Hematopoietic multipotent progenitor cell treated with erythropoietin and hydrocortisone succinate and interleukin-3 and kit ligand, for 8 days (in vitro differentiated cells): ENCODE data around the gene EPHB2.

ENCODE experiments used
- DNase-seq: peaks from one replicate; pipeline ENCODE4 v3.0.0-alpha.2; 2015

The EPHB2 gene

DNA sequence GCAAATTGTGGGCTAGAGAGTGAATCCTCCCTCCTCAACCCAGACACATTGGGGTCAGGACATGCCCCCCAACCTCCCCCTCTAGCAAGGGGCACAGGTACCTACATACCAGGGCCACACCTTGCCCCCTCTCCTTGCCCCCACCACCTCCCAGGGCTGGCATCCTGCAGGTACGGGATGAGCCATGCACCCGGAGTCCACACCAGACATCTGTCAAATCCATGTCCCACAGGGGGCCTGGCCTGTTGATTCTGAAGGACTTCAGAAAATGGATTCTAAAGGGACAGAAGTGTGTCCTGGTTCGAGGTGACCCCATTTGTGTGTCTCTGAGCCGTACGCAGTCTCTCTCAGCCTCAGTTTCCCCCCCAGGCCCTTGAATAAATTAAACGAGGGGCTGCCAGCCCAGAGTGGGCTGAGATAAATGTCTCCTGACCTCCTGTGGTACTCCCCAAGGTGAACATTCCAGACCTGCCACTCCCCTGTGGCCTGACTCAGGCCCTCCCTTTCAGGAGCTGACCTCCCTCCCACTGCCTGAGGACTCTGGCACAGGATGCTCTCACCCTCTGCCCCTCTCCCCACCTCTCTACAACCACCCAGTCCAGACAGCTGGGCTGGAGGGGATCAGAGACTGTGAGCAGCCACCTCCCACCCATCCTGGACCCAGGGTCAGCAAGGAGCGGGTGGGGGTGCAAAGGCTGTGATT, 94.5 kb downstream of the EPHB2 start:
- DNase-seq, result no peak

DNA sequence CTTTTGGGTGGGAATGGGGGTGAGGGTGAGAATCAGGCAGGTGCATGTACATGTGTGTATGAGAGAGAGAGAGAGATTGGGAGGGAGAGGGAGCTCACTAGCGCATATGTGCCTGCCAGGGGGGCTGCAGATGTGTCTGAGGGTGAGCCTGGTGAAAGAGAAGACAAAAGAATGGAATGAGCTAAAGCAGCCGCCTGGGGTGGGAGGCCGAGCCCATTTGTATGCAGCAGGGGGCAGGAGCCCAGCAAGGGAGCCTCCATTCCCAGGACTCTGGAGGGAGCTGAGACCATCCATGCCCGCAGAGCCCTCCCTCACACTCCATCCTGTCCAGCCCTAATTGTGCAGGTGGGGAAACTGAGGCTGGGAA, 95.0 kb downstream of the EPHB2 start:
- no peak for DNase-seq

DNA sequence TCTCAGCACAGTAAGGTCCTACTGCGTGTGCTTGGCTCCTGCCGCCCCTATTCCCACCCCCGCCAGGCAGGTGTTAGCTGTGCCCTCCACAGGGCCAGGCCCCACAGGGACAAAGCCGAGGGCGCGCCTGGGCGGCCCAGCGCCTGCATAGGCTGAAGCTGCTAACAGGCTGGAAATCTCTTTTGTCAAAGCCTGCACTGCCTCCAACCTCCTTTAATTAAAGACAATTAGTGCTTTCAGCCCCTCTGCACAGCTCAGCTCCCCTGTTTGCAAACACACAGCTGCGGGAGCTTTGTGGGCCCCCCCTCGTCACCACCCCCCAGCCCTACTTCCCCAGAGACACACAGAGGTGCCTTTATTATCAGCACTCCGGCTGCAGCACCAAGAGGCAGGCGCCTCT, 95.9 kb downstream of the EPHB2 start:
- DNase-seq, result no peak

GRCh38 chr1:22807340-22807739, 96.7 kb downstream of the EPHB2 start:
- DNase-seq, result no peak

- DNase-seq, result no peak
Measured at GRCh38 chr1:22808186-22808675, 97.6 kb downstream of the EPHB2 start.

GRCh38 chr1:22808676-22809483, 98.2 kb downstream of the EPHB2 start:
- no peak for DNase-seq

DNA sequence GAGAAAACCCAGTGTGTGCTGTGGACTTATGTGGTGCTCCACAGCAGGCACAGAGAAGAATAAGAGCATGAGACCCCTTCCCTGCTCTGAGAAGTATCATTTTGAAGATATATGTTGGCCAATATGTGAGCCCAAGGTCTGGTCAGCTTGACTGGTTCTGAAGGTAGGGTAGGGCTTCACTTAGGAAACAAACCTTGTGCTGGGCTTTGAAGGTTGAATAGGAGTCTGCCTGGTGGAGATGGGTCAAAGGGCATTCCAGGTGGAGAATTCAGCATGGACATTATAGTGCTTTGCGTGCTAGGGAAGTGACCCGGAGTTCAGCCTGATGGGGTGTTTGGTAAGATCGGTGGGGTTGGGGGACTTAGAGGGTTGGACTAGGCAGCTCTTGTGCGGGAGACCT, 99.1 kb downstream of the EPHB2 start:
- DNase-seq, result no peak

DNA sequence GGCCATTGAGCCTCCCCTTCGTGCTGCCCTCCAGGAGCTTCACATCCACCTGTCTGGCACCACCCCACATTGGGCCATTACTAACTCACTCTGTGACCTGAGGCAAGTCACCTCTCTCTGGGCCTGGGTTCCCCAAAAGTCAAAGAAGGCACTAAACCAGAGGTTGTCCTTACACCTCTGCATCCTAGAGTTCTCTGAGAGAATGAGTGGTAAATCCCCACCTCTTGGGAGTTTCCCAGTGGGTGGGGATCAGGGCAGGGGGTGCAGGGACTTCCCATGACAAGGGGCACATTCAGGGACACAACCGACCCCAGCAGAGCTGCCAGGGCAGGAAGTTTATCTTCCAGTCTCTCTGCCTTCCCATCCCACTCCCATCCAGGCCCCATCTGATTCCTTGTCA, 99.7 kb downstream of the EPHB2 start:
- no peak for DNase-seq

DNA sequence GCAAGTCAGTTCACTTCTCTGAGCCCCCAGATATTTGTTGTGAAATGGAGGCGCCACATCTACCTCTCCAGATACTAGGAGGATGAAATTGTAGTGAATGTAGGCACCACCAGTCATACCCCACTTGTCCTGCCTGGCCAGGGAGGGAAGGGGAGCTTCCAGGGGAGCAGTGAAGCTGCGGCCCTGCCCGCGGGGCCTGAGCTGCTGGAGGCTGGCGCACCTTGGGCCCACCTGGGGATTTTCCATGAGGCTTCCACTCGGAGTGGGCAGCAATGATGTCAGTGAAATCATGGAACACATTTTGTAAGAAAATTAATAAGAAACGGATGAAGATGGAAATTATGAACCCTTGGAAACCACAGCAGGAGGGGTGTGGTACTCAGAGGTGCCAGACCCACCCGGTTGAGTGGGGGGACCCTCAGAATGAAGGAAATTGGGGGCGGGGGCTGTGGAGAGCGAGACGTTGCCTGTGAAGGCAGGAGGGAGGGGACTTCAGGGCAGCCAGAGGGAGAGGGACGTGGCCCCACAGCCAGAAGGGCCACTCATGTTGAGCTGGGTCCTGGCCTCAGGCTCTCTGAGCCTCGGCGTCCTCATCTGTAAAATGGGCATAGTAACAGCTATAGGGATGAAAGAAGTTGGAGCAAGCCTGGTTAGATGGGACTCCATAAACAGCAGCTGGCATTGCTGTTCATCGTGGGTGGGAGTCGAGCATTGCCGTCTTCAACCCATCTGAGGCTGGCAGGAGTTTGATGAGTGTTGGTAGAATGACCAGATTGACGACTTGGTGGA, 101.6 kb downstream of the EPHB2 start:
- DNase-seq, result no peak

DNA sequence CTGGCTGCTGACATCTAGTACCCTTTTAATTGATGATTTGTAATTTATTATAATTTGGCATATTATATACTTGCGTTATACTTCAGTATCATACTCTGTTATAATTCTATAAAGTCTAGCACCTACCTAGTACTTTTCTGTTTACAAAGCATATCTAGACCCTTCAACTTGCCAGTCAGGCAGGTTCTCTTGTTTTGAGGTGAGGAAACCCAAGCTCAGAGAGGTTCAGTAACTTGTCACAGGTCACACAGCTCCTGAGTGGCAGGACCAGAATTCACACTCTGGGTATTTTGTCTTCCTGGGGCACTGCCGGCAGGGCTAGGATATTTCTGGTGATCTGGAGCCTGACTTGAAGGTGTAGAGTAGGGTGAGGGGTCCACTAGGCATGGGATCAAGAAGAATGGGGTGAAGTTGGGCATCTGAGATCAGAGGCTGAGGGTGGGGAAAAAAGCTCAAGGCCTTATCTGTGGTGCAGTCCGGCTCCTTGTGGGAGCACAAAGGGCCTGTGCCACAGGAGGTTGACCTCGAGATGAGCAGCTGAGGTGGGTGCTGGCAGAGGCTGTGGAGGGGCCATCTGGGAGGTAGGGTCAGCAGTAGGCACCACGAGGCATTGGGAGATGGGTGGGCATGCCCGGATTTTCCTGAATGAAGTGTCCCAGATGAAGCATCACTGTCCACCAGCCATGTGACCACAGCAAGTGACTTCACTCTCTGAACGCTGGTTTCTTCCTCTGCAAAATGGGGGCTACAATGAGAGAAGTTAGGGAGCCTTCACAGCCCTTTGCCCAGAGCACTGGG, 102.6 kb downstream of the EPHB2 start:
- DNase-seq, result no peak

DNA sequence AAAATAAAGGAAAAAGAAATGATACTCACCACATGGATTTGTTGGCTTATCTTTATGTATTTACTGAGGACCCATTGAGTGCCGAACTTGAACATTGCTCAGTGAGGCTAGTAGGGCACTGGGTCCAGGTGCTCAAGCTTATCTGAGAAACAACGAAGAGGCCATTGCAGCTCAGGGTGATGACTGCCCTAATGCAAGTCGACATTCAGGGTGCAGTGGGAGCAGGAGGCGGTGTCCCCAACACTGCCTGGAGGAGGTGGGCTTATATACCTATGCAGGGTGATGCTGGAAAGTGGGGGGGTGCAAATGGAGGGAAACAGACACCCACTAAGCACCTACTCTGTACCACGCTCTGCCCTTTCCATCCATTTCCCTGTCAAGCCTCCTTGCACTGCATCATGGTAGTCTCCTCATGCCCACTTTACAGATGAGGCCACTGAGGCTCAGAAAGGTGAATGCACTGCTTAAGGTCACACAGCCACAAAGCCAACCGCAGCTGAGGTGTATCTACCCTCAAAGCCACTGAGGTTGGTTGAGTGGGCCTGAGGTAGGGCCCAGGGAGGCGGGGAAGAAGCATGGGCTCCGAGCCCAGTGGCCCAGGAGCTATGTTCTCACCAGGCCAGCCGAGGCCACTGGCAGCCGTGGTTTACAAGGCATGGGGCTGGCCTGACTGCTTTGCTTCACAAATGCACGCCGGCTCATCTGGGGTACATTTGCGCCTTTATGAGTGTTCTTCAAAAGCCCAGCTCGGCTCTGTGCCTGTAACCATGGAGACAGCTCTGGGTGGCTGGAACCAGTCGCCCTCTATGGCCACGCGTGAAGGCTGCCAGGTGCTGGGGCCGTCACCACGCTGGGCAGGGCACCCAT, 103.8 kb downstream of the EPHB2 start:
- DNase-seq, result no peak

DNA sequence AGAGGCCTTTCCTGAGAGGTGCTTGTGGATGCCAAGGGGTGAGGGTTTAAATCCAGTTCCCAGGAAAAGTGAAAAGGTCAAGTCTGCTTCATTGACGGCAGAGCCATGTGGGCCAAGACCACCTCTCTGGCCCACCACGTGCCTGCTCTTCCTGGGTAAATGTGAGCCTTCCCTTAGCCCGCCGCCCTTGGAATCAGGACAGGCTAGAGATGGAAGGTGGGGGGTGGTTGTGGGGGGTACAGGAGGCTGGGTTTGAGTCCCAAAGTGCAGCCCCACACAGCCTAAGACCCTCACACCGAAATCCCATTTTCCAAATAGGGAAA, 104.4 kb downstream of the EPHB2 start:
- DNase-seq, result no peak

DNA sequence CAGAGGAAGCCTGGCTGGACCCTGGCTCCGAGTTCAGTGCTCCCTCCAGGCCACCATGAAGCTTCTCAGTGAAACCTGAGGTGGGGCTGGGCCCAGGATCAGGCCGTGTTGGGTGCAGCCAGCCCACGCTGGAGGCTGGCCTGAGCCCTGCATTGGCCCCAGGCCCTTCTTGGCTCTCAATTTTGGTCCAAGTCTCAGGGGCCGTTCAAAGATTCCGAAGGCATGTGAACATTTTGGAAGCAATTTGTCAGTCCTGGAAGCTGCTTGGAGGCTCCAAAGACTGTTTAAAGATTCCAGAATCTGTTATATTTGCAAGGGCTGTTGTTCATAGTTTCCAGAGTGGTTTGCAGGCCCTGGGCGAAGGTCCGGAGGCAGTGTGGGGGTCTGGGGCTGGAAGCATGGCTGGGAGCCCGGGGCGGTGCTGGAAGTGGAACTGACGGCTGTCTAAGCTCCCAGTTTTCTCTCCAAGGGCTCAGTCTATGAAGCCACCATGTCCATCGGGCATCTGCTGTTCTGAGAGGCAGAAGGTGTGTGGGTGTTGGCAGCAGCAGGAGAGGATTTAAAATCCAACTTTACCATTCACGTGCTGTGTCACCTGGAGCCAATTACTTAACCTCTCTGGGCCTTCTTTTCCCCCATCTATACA, 104.9 kb downstream of the EPHB2 start:
- DNase-seq, result no peak

GRCh38 chr1:22816067-22816775, 105.6 kb downstream of the EPHB2 start:
- DNase-seq, result no peak

GRCh38 chr1:22816803-22817202, 106.2 kb downstream of the EPHB2 start:
- DNase-seq, result no peak

DNA sequence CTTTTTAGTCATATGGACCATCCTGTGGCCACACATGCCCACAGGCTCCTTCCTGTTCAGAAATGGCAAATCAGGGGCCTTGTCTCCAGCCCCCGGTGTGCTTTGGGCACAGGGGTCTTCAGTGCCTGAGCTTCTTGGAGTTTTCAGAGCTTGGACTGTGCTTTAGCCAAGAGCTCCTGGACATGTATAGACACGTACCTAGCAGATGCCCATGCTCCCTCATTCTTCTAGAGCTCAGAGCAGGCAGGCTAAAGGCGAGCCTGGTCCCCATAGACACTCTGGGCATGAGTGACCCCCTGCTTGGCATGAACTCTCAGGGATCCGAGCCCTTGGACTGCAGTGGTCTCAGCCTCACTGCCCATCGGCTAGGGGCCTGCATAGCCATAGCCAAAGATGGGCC, 106.8 kb downstream of the EPHB2 start:
- DNase-seq, result no peak

GRCh38 chr1:22818061-22818770, 107.6 kb downstream of the EPHB2 start:
- DNase-seq, result no peak

DNA sequence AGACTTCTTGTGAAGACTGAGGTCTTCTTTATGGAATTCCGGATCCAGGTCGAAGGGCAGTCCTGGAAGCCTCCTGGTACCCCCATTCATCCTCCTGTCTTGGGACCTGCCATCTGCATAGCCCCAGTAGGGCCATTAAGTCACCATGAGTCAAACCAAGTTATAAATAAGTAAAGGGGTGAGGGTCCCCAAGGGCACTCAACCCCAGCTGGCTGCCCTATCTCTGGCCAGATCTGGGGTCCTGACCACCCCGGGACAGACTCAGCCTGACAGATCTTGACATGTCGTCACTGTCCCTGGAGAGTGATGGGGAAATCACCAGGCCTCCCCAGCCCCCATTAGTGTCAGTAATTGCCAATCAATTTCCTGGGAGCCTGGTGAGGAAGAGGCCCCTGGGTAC, 108.7 kb downstream of the EPHB2 start:
- DNase-seq, result no peak

GRCh38 chr1:22821027-22821426, 110.4 kb downstream of the EPHB2 start:
- no peak for DNase-seq

DNA sequence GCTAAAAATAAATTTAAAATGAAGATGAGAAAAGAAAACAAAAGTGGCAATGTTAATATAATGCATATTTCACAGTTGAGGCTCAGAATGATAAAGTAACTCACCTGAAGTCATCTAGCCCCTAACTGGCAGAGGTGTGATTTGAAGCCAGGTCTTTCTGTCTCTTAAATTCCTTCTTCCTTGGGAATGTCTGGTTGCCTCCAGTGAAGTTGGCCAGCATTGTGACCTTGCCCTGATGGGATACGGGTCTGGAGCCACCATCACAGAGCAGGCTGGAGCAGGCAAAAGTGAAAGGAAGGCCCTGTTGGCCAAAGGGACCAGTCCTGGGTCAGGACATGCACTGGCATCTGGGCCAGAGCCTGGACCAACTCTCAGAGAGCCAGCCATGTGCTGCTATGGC, 111.7 kb downstream of the EPHB2 start:
- DNase-seq, result no peak
